ENCODE measurements around the gene MCC.

The MCC gene

GRCh38 chr5:113040672-113041260, 447.5 kb downstream of the MCC start:
- DNase-seq, result no peak

DNA sequence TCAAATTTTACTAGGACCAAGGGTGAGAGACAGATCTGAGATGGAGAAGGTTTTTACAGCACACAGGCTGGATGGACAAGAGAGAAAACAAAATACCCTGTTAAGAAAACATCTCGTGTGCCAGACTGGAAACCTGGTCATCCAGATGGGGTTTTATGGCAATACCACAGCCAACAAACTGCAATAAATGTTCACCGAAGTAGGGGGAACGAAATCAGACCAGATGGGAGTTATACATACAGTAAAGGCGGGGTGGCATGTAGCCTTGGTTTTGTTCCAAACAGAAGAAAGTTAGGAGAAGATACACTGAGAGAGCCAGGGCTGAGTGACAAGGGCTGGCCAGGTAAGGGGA, 448.3 kb downstream of the MCC start:
- DNase-seq, result no peak

- DNase-seq, result no peak
Measured at GRCh38 chr5:113039229-113039933, 448.9 kb downstream of the MCC start.

DNA sequence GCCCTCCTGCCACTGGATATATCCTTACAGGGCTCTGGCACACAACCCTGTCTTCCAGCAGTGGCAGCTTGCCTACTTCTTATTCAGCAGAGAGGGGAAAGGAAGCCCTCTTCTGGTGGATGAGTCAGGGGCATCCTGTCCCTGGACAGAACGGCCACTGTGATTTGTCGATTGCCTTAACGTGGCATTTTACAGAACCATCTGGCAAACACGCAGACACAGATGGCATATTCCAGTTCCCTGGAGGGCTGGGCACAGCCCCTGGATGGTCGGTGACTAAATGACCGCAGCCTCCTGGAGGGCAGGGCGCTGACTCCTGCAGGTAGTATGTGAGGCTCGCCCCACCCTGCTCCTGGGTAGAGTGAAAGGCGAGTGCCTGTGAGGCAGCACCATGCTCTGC, 449.5 kb downstream of the MCC start:
- DNase-seq, result no peak

GRCh38 chr5:113038136-113038535, 450.1 kb downstream of the MCC start:
- DNase-seq, result no peak

- DNase-seq, result no peak
Measured at GRCh38 chr5:113036826-113037225, 451.4 kb downstream of the MCC start.

GRCh38 chr5:113036321-113036720, 451.9 kb downstream of the MCC start:
- no peak for DNase-seq

- no peak for DNase-seq
Measured at GRCh38 chr5:113035096-113035495, 453.2 kb downstream of the MCC start.

DNA sequence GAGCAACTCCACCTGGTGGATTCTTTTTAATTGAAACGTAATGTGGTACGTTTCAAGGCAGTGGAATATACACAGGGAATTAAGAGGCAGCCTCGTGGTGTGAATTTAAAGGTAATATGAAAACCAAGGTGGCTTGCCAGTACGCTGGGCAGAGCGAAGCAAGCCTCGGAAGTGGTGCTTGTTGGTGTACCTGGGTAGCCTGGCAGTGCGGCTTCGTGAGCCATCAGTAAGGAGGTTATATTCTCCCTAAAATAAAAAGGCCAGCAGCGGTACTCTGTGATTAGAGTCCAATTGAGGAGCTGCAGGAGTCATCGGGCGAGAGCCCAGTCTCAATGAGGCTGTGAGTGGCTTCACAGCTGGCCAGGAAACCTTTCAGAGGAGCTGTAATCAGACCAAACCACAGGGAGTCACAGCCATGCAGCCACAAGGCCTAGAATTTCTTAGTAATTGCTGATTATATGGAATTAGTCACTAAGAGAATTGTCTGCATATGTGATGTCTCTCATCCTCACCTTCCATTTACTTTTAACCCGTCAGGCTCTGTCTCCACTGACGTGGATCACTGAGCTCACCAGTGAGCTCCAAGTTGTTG, 454.0 kb downstream of the MCC start:
- DNase-seq, result no peak

DNA sequence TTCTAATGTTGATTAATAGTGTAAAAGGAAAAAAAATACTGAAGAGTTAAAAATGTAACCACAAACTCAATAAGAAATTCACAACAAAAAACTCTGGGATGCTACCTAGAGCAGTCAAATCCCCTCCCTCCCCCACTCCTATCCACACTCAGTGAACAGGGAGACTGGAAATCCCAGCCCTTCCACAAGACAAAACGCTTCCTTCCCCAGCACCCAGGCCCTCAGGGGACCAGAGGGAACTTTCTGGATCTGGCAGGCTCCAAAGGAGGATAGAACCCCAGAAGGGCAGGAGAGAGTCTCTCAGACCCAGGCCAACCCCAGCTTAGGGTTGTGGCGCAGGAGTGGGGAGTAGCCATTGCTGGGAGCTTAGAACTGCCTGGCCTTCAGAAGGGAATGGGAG, 456.7 kb downstream of the MCC start:
- DNase-seq, result no peak

DNA sequence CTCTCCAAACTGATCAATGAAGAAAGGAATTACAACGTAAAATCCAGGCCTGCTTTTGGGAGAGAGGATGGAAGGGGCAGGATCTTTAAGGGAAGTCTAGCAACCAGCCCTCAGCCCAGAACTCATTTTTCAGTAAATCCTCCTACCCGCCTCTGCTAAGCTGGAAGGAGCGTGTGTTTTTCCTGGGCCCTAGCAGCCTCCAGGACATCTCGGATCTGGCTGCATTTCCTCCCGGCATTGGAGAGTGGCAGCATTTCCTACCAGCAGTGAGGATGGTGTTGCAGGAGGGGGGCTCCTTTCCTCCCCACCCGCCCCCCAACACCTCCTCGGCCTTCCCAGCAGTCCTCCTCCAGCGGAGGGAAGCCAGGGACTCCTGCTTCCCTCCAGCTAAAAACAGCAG, 457.1 kb downstream of the MCC start:
- DNase-seq, result no peak

DNA sequence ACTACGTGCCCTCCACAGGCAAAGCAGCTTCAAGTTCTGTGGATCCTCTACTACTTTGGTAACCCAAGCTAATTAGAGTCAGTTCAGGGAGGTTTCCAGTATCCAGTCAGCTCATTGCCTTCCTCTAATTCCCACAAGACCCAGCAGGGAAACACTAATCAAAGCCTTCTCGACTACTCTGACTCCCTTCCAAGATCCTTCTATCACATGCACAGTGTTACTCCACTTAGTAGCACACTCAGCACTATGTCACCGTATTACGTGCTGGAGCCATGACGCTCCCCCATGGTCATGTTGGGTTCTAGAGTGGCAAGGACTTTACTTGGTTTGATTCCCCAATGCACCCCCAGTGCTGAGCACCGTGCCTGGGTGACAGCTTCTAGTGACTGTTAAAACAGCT, 458.6 kb downstream of the MCC start:
- DNase-seq, result no peak

- no peak for DNase-seq
Measured at GRCh38 chr5:113027431-113027830, 460.8 kb downstream of the MCC start.

DNA sequence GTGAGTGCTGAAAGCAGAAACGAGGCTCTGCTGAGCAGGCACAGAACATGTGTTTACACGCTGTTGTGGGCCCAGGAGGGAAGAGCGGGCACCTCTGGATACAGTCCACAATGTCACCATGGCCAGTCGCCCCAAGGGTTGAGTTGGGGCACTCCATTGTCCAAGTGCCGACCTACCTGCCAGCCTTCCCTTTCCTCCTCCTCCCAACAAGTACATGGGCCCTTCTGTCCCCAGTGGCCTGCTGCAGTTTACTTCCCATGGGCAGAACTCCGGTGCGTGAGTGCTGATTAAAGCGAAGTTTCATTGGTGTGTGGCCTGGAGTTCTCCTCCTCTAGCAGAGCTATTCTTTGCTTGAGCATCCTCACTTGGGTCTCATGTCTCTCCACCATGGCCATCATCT, 461.2 kb downstream of the MCC start:
- DNase-seq, result no peak

DNA sequence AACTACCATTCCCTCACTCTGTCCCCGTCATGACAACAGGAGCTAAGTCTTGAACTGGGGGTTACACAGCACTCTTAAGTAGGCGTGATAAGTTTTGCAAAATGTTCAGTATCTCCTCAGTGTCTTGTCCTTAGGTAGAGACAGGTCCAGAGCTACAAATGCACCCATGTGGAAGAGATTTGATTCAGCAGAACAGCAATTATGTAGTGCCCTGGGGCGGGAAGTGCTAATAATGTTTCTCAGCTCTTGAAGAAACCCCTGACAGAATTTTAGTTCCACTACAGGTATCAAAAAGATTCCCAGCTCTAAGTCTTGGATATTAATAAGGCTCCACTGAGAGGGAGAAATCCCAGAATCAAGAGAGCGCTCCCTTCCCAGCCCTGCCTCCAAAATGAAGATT, 462.0 kb downstream of the MCC start:
- no peak for DNase-seq

GRCh38 chr5:113025596-113025995, 462.7 kb downstream of the MCC start:
- no peak for DNase-seq

- DNase-seq, result no peak
Measured at GRCh38 chr5:113024076-113024697, 464.1 kb downstream of the MCC start.

- no peak for DNase-seq
Measured at GRCh38 chr5:113022661-113023060, 465.6 kb downstream of the MCC start.

DNA sequence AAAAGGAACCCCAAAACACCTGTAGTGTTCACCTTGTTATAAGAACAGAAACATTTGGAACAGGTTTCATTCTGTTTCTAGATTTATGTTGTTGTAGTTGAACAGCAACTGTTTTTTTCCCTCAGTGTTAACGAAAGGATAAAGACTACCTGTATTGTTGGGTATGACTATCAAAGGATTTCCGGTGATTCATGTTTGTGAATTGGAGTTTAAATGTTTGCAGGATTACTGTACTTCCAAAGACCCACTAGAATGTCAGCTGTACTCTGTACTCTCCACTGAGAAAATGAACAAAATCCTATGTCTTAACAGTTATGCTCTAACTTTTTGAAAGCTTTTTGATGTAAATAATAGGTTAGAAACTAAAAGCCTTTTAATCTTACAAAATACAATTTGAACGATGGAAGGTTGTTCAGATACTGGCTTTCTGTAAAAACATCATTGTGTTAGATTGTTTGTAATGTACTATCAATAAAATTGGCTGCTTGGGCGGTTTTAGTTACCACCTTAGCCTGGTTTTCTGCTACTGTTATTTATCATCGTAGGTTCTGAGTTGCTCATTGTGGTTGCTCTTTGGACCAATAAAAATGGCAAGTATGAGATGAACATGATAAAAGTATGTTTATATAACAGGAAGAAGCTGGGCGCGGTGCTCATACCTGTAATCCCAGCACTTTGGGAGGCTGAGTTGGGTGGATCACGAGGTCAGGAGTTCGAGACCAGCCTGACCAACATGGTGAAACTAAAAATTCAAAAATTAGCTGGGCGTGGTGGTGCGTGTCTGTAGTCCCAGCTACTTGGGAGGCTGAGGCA, 467.6 kb downstream of the MCC start:
- DNase-seq, result no peak

DNA sequence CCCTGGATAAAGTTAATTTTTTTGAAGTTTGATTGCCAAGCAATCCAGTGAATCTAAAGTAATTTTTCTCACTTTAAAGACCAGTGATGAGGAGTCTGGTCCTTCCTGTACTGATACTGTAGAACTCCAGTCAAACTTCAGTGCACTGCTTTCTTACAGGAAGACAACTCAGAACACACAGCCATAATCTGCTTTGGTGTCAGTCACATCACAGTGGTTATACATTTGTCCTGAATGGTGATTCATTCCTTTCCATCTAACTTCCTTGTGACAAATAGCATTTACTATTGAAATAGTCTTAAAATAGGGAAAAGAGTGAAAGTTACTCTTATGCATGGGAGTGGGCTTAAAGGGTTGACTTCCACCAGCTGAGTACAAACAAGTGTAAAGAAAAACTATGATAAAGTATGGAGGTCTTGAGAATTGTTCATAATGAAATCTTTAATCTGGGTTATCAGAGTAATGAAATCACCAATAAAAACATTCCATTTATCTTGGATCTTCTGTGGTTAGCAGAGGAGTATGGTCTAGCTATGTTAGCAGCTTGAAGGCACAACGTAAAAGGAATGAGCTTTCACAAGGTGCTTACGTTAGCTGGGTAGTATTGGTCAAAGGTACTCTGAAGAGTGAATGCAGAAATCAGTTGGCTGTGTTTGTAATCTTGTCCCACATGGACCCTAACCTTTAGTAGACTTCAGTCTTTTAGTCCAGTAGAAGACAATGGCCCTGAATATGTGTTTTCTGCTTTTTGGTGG, 470.2 kb downstream of the MCC start:
- no peak for DNase-seq

- no peak for DNase-seq
Measured at GRCh38 chr5:113005454-113005853, 482.8 kb downstream of the MCC start.

DNA sequence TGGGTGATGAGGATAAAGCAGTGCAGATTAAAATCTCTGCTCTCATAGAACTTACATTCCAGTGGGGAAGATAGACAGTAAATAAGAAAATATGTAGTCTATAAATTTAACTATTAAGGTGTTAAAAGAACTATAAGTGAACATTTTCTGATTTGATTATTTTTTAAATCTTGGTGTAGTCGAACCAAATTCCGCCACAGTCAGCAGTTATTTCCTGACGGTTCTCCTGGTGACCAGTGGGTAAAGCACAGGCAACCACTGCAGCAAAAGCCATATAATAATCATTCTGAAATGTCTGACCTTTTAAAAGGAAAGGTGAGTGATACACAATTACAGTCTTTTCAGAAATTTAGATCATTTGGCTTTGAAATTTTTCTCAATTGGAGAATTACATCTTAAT, 484.5 kb downstream of the MCC start:
- DNase-seq, result no peak

DNA sequence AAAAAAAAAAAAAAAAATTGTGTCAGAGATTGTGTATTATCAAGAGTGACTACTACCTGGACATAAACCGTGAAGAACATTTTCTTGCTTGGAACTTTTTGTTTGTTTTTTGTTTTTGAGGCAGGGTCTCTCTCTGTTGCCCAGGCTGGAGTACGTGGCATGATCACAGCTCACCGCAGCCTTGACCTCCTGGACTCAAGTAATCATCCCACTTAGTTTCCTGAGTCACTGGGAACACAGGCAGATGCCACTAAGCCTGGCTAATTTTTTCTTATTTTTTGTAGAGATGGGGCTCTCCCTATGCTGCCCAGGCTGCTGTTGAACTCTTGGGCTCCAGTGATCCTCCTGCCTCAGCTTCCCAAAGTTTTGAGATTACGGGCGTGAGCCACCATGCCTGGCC, 485.8 kb downstream of the MCC start:
- DNase-seq, result no peak
